Lower leg skin (tissue), 4 donors: ENCODE data around the gene RPTOR. TPM values are rescaled to one million over a fixed set of nuclear protein-coding genes. Genes with fewer than 3 reads are reported as not detected.

Source experiments
- DNase-seq, 2 donors: peaks; one replicate each; pipeline ENCODE4 v3.0.0-alpha.2; 2019; ENCODE audit warnings: low spot score in 2 of 2
- H3K4me3 ChIP-seq: fragments of 200-600 bp; sonication (generic); 2 replicates; pipeline ENCODE4 v1.5.1; 2017; ENCODE audit warnings: mild to moderate bottlenecking, low read depth; ENCODE audit not compliant: poor library complexity, severe bottlenecking
- CTCF ChIP-seq, 3 donors: fragments of 450-650 bp; IDR thresholded peaks; one replicate each; pipeline ENCODE4 v1.5.1; 2016; ENCODE audit warnings: antibody characterized with exemption in 3 of 3, mild to moderate bottlenecking in 3 of 3, moderate library complexity in 2 of 3
- POLR2A ChIP-seq, 2 donors: fragments of 450-650 bp; IDR thresholded peaks; one replicate each; pipeline ENCODE4 v1.6.1; 2016 to 2017; ENCODE audit warnings: antibody characterized with exemption in 2 of 2, mild to moderate bottlenecking in 1 of 2, moderate library complexity in 1 of 2
- WGBS, 2 donors: methylation state at CpG; one replicate each; pipeline ENCODE4 v1.1.5; 2018; 5-methylcytosine and 5-hydroxymethylcytosine counted together
- intact Hi-C: fragments of 100-400 bp; cut with DNase I; formaldehyde crosslinking; loops from one replicate; pipeline ENCODE4 v1.15.0; 2023; ENCODE audit warnings: low total_unique reads
- total RNA-seq, 4 donors: library from RNA; depleted of rRNA; stranded (reverse); fragments of >200 nt; gene quantifications; one replicate each; pipeline ENCODE4 v1.1.0, GENCODE V29; 2016

The RPTOR gene
- total RNA-seq, 4 donors from 2014 or later, result 30.7 to 68.2 (median 39.8) TPM

DNA sequence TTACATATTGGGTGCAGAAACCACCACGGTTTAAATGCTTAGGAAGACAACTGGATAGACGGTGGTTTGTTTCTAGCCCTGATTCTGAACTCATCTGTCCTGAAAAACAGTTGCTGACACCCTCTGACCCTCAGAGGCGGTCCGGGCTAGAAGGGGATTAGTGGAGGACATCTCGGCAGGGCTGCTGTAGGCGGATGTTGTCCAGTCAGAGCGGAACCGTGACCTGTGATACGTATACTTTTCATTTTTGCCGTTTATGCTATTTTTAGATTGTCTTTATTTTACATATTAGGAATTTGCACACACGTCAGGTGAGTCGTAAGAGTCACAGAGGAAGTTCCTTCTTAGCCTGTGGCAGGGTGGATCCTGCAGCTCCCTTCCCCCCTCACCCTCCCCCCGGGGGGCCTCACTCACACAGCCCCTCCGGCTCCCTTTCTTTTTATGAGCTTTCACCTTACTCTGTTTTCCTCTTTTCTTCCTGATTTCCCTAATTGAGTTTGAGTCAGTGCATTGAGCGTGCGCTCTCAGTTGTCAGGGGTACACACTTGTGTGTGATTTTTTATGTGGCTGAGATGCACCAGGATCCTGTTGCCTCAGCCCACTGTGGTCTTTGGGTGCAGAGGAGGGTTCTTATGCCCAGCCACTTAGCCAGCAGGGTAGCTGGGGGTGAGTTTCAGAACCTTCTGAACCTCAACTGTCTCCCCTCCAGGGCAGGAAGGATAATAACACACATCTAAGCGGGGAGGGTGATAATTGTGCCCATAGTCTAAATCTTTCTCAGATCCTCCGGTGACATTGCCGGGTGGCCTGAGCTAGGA, 236.0 kb downstream of the RPTOR start:
- no peak for DNase-seq
- 72 to 78% methylated on average over 18 to 19 of the region's 19 CpGs for WGBS, 2 donors
- TF ChIP-seq CTCF (IDR thresholded peaks at IDR 0.05) (no peak), POLR2A (IDR thresholded peaks at IDR 0.05) (no peak)

GRCh38 chr17:80781211-80781610, 236.6 kb downstream of the RPTOR start:
- intact Hi-C loops, result no loop called here
- no peak for DNase-seq
- 88 to 89% methylated on average over 13 of the region's 13 CpGs for WGBS, 2 donors
- TF ChIP-seq CTCF (IDR thresholded peaks at IDR 0.05), result no peak
- TF ChIP-seq POLR2A (IDR thresholded peaks at IDR 0.05), result no peak
- H3K4me3 ChIP-seq, result no peak overlapping the region

More for the DNA sequence above, 236.0 kb downstream of the RPTOR start:
- intact Hi-C loops, result no loop called here
- no peak overlapping the region for H3K4me3 ChIP-seq

- TF ChIP-seq POLR2A (IDR thresholded peaks at IDR 0.05) (no peak), CTCF (IDR thresholded peaks at IDR 0.05) (no peak)
- WGBS, 2 donors, result 88 to 95% methylated on average over 14 of the region's 14 CpGs
- intact Hi-C loops, result no loop called here
- peak in 1 of 2 donors; percentile 81 for DNase-seq
- no peak overlapping the region for H3K4me3 ChIP-seq
Measured at GRCh38 chr17:80781807-80782277, 237.2 kb downstream of the RPTOR start.

- DNase-seq, result peak in 1 of 2 donors; percentile 76
- intact Hi-C loops, result no loop called here
- WGBS, 2 donors, result 60 to 63% methylated on average over 16 of the region's 16 CpGs
- TF ChIP-seq POLR2A (IDR thresholded peaks at IDR 0.05) (no peak), CTCF (IDR thresholded peaks at IDR 0.05) (no peak)
- H3K4me3 ChIP-seq, result no peak overlapping the region
Measured at GRCh38 chr17:80782536-80783427, 238.1 kb downstream of the RPTOR start.

DNA sequence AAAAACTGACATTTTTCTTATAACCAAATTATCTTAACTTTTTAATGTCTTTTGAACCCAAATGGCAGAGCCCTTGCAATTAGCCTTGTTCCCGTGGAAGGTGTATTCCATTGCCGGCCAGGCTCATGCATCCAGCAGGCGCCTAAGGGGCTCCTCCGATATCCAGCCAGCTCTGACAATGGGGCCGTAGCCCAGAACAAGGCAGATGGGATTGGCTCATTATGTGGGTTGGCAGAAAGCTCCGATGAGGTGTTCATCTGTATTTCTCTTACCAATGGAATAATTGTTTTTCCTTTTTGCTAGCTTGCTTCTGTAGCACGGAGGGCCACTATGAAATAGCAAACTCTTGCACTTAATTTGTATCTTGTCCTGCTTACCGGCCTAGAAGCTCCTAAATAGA, 238.8 kb downstream of the RPTOR start:
- DNase-seq, result peak in 1 of 2 donors; percentile 76
- WGBS, 2 donors, result 61 to 75% methylated on average over 8 of the region's 8 CpGs
- intact Hi-C loops, result no loop called here
- TF ChIP-seq CTCF (IDR thresholded peaks at IDR 0.05) (no peak), POLR2A (IDR thresholded peaks at IDR 0.05) (no peak)
- no peak overlapping the region for H3K4me3 ChIP-seq
